RWPE2 (cell line): Measurements from ENCODE around the gene DARS1.

Source experiments
- ATAC-seq: fragments of 200-7000 bp; cut with Tn5 transposase; 3 replicates; pipeline ENCODE4 v1.9.1; 2021; ENCODE audit warnings: low read depth
- DNase-seq: peaks from one replicate; pipeline ENCODE4 v3.0.0-alpha.2; 2020; ENCODE audit warnings: low spot score
- H3K27ac ChIP-seq: fragments of 450-650 bp; 2 replicates; pipeline ENCODE4 v1.5.1; 2017; ENCODE audit warnings: mild to moderate bottlenecking; ENCODE audit not compliant: poor library complexity, severe bottlenecking
- H3K27me3 ChIP-seq: fragments of 250-450 bp; sonication (Bioruptor Pico); 2 replicates; pipeline ENCODE4 v1.5.1; 2021; ENCODE audit warnings: mild to moderate bottlenecking, moderate library complexity; ENCODE audit not compliant: insufficient read depth, poor library complexity, severe bottlenecking
- H3K36me3 ChIP-seq: fragments of 250-450 bp; sonication (Bioruptor Pico); 2 replicates; pipeline ENCODE4 v1.5.1; 2020; ENCODE audit warnings: low read depth, mild to moderate bottlenecking, moderate library complexity
- H3K4me1 ChIP-seq: fragments of 250-450 bp; sonication (Bioruptor Pico); 2 replicates; pipeline ENCODE4 v1.5.1; 2021; ENCODE audit warnings: mild to moderate bottlenecking, moderate library complexity; ENCODE audit not compliant: insufficient read depth, poor library complexity, severe bottlenecking
- H3K4me3 ChIP-seq: fragments of 250-450 bp; sonication (Bioruptor Pico); 2 replicates; pipeline ENCODE4 v1.5.1; 2021; ENCODE audit warnings: mild to moderate bottlenecking, moderate library complexity; ENCODE audit not compliant: severe bottlenecking
- H3K9me3 ChIP-seq: fragments of 250-450 bp; sonication (Bioruptor Pico); 2 replicates; pipeline ENCODE4 v1.5.1; 2021; ENCODE audit warnings: mild to moderate bottlenecking, moderate library complexity; ENCODE audit not compliant: severe bottlenecking
- CTCF ChIP-seq: fragments of 450-650 bp; IDR thresholded peaks from one replicate; pipeline ENCODE4 v1.5.1; 2017; ENCODE audit warnings: mild to moderate bottlenecking, moderate library complexity; ENCODE audit not compliant: poor library complexity, severe bottlenecking

DARS1 gene

GRCh38 chr2:135985826-135986393, 484 bp upstream of the DARS1 start:
- DNase-seq (no peak), ATAC-seq (peak; percentile 6; the same call in 2 of the 3 replicates)
- Histone ChIP-seq H3K4me3 (peak overlapping the region; percentile 97), H3K36me3 (peaks cover 26% of the 10 kb centered on the region), H3K27ac (peak overlapping the region; percentile 81), H3K9me3 (no peaks in the 10 kb centered on the region), H3K27me3 (no peaks in the 10 kb centered on the region), H3K4me1 (peaks cover 10% of the 10 kb centered on the region)
- TF ChIP-seq CTCF = no peak

DNA sequence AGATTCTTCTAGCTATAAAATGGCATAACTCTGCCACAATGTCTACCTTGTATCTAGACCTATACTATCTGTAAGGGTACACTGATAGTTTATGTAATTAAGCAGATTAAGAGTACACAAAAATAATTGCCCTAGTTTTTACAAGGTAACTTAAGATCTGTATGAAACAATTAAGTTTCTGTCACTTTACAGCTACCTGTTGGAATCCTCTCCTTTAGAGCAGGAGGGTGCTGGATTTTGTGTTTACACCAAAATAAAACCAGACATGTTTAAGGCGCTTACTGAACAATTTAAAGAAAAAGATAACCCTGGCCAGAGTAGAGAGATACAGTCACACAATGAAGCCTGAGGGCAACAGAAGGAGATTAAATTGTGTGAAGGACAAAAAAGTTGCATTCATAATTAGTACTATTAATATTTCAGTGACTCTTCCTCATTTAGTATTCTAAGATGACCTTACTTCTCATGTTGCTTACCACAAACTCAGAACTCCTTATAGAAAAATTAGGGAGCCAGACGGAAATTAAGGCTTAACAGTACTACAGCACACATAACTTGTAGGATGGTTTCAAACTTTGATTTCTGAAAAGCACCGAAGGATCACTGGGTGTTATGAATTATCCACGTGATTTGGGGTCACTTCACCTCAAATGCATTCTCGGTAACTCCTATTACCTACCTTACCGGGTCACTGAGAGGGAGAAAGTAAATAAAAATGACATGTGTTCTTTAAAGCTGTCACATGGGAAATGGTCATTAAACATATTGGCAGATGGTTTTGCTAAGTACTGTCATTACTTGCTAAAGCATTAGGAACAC, 1.0 kb downstream of the DARS1 start:
- H3K27ac ChIP-seq = peak overlapping the region; percentile 81
- peaks cover 41% of the 10 kb centered on the region for H3K36me3 ChIP-seq
- no peak; the same call in 2 of the 3 replicates for ATAC-seq
- peak overlapping the region; percentile 97 for H3K4me3 ChIP-seq
- no peak for TF ChIP-seq CTCF
- peaks cover 10% of the 10 kb centered on the region for H3K4me1 ChIP-seq
- no peaks in the 10 kb centered on the region for H3K27me3 ChIP-seq
- DNase-seq = no peak
- no peaks in the 10 kb centered on the region for H3K9me3 ChIP-seq

DNA sequence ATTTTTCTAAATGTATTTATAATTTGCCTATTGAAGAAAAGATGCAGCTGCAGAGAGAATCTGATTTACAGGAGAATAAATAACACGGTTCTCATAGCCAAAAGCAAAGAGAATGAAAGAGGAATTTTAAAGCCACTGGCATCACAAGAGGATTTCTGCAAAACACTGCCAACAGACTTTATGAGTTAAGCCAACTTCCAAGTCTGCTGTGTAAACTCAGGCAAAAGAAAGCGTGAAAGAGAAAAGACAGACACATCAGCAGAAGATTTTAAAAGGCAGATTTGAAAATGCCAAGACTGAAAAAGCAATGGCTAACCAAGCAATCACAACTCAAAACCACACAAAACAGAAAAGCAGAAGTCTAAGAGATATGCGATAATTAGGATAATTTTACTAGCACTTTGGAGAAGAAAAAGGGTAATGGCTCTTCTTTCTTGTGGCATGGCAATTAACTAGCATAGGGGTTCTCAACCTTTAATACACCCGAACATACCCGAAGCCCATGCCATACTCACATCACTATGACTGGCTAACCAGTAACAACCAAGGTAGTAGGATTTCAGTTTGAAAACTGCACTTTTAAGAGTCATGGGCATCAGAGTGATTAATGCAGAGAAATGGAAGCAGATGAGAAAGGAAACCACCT, 4.9 kb downstream of the DARS1 start:
- H3K36me3 ChIP-seq = peaks cover 77% of the 10 kb centered on the region
- H3K9me3 ChIP-seq = no peaks in the 10 kb centered on the region
- ATAC-seq (no peak), DNase-seq (no peak)
- no peak for TF ChIP-seq CTCF
- H3K27ac ChIP-seq = no peak overlapping the region
- peaks cover 10% of the 10 kb centered on the region for H3K4me1 ChIP-seq
- no peaks in the 10 kb centered on the region for H3K27me3 ChIP-seq
- H3K4me3 ChIP-seq = no peak overlapping the region

DNA sequence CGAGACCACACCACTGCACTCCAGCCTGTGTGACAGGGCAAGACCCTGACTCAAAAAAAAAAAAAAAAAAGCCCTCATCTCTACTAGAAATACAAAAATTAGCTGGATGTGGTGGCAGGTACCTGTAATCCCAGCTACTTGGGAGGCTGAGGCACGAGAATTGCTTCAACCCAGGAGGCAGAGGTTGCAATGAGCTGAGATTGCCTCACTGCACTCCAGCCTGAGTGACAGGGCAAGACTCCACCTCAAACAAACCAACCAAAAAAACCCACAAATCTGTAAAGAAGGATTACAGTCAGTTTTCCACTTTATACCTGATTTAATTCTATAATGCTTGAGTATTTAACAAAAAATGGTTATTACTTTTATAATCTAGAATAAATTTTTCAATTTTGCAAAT, 9.7 kb downstream of the DARS1 start:
- DNase-seq (no peak), ATAC-seq (no peak)
- no peak for TF ChIP-seq CTCF
- H3K36me3 ChIP-seq = peaks cover 93% of the 10 kb centered on the region
- no peaks in the 10 kb centered on the region for H3K9me3 ChIP-seq
- no peak overlapping the region for H3K4me3 ChIP-seq
- H3K27me3 ChIP-seq = no peaks in the 10 kb centered on the region
- no peaks in the 10 kb centered on the region for H3K4me1 ChIP-seq
- no peak overlapping the region for H3K27ac ChIP-seq

DNA sequence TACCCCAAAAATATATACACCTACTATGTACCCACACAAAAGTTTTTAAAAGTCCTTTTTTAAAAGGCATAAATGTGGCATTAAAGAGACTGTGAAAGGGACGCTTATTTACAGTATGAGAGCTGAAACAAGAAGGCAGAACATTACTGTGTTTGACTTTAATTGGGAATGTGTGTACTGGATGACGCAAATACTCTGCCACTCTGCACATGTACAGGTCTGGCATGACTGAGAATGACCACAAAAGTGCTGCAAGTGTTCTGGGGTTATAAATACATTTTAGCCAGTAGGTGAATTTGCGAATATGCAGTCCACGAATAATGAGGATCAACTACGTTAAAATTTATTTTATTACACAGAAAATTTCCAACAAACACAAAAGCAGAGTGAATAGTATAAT, 11.4 kb downstream of the DARS1 start:
- ATAC-seq (no peak), DNase-seq (no peak)
- peaks cover 83% of the 10 kb centered on the region for H3K36me3 ChIP-seq
- H3K9me3 ChIP-seq = no peaks in the 10 kb centered on the region
- H3K27ac ChIP-seq = no peak overlapping the region
- no peak for TF ChIP-seq CTCF
- no peak overlapping the region for H3K4me3 ChIP-seq
- no peaks in the 10 kb centered on the region for H3K27me3 ChIP-seq
- no peaks in the 10 kb centered on the region for H3K4me1 ChIP-seq
